NCI-H2196 (cell line): ENCODE results near the gene TNFRSF1A.

Experiments
- DNase-seq: peaks from one replicate; lab custom pipeline; 2025; ENCODE audit not compliant: unreplicated experiment; lab: John Stamatoyannopoulos, UW

Gene TNFRSF1A

GRCh38 chr12:6279631-6280030 is 62.2 kb downstream of the TNFRSF1A start:
- no peak for DNase-seq

GRCh38 chr12:6279256-6279628 is 62.6 kb downstream of the TNFRSF1A start:
- no peak for DNase-seq
